Measurements from ENCODE around the gene CDK5. TPM values are rescaled to one million over a fixed set of nuclear protein-coding genes. Genes with fewer than 3 reads are reported as not detected.

Gene CDK5
- total and polyA plus RNA-seq, 9 of the 15 experiments (the other 6 are each of a cell fraction or from before 2014, with no cell fraction given), result 3.2 to 38.0 (median 27.5) TPM

DNA sequence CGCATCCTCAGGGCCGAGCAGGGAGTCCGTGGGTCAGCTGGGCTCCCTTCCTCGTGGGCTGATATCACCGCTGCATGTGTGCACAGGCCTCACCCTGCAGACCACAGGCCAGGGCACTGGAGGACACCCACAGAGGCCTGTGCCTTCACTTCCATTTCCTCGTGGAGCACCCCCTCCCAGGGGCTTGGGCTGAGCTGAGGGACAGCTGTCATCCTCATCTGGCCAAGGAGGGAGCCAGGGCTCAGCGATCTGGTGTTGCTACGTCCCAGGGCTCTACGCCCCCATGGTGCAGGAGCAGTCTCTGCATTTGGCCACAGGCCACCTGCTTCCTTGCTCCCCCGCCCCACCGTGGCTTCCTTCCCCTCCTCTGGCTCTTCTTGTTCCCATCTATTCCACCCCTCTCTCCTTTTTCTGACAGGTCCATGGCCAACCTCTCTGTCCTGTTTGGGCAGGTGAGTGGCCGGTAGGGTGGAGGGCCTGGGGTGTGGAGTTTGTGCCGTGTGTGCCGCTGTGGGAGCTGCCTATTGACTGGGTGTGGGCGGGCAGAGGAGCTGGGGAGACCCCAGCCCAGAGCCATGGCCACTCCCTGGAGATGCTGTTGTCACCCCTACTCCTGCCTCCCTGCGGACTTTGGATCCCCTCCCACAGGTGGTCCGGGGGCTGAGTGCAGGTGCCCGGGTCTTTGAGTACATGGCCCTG lies 17.7 kb downstream of the CDK5 start (continued):
- peak; percentile 52; the same call in 1 of the 2 replicates for TF ChIP-seq ZBTB1 (CRISPR knock-in tag; IDR thresholded peaks at IDR 0.05; ENCODE audit: borderline replicate concordance, low read depth)
- no peak for TF ChIP-seq ZNF586 (CRISPR knock-in tag; conservative IDR thresholded peaks at IDR 0.05)
- no peak for TF ChIP-seq ZNF316 (IDR thresholded peaks at IDR 0.05)
- TF ChIP-seq TRIM28 (IDR thresholded peaks at IDR 0.05), result no peak; the same call in 1 of the 2 replicates
- TF ChIP-seq ZNF134 (CRISPR knock-in tag; conservative IDR thresholded peaks at IDR 0.05), result no peak
- TF ChIP-seq SPI1 (IDR thresholded peaks at IDR 0.05; ENCODE audit: borderline replicate concordance, low read depth, low read length), result no peak
- no peak for TF ChIP-seq ZNF41 (CRISPR knock-in tag; conservative IDR thresholded peaks at IDR 0.05)
- TF ChIP-seq, protein P1, sequence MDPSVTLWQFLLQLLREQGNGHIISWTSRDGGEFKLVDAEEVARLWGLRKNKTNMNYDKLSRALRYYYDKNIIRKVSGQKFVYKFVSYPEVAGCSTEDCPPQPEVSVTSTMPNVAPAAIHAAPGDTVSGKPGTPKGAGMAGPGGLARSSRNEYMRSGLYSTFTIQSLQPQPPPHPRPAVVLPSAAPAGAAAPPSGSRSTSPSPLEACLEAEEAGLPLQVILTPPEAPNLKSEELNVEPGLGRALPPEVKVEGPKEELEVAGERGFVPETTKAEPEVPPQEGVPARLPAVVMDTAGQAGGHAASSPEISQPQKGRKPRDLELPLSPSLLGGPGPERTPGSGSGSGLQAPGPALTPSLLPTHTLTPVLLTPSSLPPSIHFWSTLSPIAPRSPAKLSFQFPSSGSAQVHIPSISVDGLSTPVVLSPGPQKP (CRISPR knock-in tag; IDR thresholded peaks at IDR 0.05), result no peak
- TF ChIP-seq NRF1 (conservative IDR thresholded peaks at IDR 0.05 in 1 of 2, IDR thresholded peaks at IDR 0.05 in 1 of 2), result no peak
- no peak for TF ChIP-seq MED1 (CRISPR knock-in tag; IDR thresholded peaks at IDR 0.05; ENCODE audit: borderline replicate concordance)
- TF ChIP-seq NEUROD1 (IDR thresholded peaks at IDR 0.05; ENCODE audit: borderline replicate concordance, low read depth, low read length, partially characterized antibody), result no peak
- TF ChIP-seq EZH2 (IDR thresholded peaks at IDR 0.05; ENCODE audit: borderline replicate concordance, low read depth, low read length), result no peak
- no peak for TF ChIP-seq SMAD2 (IDR thresholded peaks at IDR 0.05; ENCODE audit: low read depth, low read length)
- TF ChIP-seq, protein P2, sequence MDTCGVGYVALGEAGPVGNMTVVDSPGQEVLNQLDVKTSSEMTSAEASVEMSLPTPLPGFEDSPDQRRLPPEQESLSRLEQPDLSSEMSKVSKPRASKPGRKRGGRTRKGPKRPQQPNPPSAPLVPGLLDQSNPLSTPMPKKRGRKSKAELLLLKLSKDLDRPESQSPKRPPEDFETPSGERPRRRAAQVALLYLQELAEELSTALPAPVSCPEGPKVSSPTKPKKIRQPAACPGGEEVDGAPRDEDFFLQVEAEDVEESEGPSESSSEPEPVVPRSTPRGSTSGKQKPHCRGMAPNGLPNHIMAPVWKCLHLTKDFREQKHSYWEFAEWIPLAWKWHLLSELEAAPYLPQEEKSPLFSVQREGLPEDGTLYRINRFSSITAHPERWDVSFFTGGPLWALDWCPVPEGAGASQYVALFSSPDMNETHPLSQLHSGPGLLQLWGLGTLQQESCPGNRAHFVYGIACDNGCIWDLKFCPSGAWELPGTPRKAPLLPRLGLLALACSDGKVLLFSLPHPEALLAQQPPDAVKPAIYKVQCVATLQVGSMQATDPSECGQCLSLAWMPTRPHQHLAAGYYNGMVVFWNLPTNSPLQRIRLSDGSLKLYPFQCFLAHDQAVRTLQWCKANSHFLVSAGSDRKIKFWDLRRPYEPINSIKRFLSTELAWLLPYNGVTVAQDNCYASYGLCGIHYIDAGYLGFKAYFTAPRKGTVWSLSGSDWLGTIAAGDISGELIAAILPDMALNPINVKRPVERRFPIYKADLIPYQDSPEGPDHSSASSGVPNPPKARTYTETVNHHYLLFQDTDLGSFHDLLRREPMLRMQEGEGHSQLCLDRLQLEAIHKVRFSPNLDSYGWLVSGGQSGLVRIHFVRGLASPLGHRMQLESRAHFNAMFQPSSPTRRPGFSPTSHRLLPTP (IDR thresholded peaks at IDR 0.05; ENCODE audit: borderline replicate concordance, extremely low read depth, insufficient read length), result no peak
- TF ChIP-seq HMG20B (CRISPR knock-in tag; IDR thresholded peaks at IDR 0.05), result no peak
- TF ChIP-seq ATF7 (IDR thresholded peaks at IDR 0.05), result no peak
- TF ChIP-seq JUND (IDR thresholded peaks at IDR 0.05; ENCODE audit: borderline replicate concordance, low read depth, low read length), result no peak
- no peak; the same call in 2 of the 3 replicates for TF ChIP-seq JUND (tag; IDR thresholded peaks at IDR 0.05; ENCODE audit: borderline replicate concordance, low read depth, low read length)
- TF ChIP-seq, protein P3, sequence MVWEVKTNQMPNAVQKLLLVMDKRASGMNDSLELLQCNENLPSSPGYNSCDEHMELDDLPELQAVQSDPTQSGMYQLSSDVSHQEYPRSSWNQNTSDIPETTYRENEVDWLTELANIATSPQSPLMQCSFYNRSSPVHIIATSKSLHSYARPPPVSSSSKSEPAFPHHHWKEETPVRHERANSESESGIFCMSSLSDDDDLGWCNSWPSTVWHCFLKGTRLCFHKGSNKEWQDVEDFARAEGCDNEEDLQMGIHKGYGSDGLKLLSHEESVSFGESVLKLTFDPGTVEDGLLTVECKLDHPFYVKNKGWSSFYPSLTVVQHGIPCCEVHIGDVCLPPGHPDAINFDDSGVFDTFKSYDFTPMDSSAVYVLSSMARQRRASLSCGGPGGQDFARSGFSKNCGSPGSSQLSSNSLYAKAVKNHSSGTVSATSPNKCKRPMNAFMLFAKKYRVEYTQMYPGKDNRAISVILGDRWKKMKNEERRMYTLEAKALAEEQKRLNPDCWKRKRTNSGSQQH (CRISPR knock-in tag; IDR thresholded peaks at IDR 0.05), result no peak; the same call in 1 of the 2 replicates
- TF ChIP-seq, protein P4, sequence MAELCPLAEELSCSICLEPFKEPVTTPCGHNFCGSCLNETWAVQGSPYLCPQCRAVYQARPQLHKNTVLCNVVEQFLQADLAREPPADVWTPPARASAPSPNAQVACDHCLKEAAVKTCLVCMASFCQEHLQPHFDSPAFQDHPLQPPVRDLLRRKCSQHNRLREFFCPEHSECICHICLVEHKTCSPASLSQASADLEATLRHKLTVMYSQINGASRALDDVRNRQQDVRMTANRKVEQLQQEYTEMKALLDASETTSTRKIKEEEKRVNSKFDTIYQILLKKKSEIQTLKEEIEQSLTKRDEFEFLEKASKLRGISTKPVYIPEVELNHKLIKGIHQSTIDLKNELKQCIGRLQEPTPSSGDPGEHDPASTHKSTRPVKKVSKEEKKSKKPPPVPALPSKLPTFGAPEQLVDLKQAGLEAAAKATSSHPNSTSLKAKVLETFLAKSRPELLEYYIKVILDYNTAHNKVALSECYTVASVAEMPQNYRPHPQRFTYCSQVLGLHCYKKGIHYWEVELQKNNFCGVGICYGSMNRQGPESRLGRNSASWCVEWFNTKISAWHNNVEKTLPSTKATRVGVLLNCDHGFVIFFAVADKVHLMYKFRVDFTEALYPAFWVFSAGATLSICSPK (IDR thresholded peaks at IDR 0.05; ENCODE audit: borderline replicate concordance), result no peak

Data from K562 (cell line).